ENCODE results near the gene PRKCB. TPM values are rescaled to one million over a fixed set of nuclear protein-coding genes. Genes with fewer than 3 reads are reported as not detected.

PRKCB gene
- total and polyA plus RNA-seq, 2 experiments from 2014 or later = 0.70 to 0.92 TPM

DNA sequence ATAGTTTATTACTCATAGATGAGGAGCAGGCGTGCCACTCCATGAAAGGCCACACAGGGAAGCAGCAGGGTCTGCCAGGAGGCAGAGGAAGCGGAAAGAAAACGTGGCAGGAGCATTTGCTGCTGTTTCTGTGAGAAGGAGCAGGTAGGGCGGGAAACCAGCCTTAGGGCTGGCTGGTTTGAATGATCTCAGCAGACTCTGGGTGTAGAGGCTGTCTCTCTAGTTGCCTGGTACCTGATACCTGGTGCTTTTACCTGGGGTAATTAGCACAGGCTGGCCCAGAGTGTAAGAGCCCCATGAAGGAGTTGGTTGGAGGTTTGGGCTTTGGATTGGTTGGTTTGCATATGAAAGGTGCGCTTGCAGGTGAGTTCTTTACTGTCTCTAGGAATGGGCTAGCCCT, 215.3 kb downstream of the PRKCB start:
- TF ChIP-seq, protein P1, sequence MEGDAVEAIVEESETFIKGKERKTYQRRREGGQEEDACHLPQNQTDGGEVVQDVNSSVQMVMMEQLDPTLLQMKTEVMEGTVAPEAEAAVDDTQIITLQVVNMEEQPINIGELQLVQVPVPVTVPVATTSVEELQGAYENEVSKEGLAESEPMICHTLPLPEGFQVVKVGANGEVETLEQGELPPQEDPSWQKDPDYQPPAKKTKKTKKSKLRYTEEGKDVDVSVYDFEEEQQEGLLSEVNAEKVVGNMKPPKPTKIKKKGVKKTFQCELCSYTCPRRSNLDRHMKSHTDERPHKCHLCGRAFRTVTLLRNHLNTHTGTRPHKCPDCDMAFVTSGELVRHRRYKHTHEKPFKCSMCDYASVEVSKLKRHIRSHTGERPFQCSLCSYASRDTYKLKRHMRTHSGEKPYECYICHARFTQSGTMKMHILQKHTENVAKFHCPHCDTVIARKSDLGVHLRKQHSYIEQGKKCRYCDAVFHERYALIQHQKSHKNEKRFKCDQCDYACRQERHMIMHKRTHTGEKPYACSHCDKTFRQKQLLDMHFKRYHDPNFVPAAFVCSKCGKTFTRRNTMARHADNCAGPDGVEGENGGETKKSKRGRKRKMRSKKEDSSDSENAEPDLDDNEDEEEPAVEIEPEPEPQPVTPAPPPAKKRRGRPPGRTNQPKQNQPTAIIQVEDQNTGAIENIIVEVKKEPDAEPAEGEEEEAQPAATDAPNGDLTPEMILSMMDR (IDR thresholded peaks at IDR 0.05; ENCODE audit: poor library complexity) = no peak
- no peak for TF ChIP-seq EZH2phosphoT487 (IDR thresholded peaks at IDR 0.05; ENCODE audit: low read depth, severe bottlenecking, unreplicated experiment)
- no peak for TF ChIP-seq EZH2 (IDR thresholded peaks at IDR 0.05; ENCODE audit: borderline replicate concordance)
- no peak overlapping the region for H2AFZ ChIP-seq

DNA sequence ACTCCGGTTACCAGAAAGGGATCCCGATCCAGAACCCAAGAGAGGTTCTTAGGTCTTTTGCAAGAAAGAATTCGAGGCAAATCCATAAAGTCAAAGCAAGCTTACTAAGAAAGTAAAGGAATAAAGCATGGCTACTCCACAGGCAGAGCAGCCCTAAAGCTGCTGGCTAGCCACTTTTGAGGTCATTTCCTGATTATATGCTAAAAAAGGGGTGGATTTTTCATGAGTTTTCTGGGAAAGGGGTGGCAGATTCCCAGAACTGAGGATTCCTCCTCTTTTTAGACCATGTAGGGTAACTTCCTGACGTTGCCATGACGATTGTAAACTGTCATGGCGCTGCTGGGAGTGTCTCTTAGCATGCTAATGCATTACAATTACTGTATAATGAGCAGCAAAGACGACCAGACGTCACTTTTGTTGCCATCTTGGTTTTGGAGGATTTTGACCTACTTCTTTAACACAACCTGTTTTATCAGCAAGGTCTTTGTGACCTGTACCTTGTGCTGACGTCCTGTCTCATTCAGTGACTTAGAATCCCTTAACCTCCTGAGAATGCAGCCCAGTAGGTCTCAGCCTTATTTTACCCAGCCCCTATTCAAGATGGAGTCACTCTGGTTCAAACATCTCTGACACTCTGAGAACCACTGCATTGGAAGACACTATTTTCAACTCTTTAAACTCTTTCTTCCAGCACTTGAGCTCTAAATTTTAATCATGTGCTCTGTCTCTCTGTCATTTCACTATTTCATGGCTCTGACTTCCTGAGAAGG, 216.7 kb downstream of the PRKCB start:
- Histone ChIP-seq H3K4me1 (ENCODE audit: insufficient read depth) (no peaks in the 10 kb centered on the region), H3K27ac (no peak overlapping the region), H3K4me3 (no peak overlapping the region), H3K4me2 (no peak overlapping the region), H3K9me2 (replicated peaks; ENCODE audit: insufficient read depth) (no peaks in the 10 kb centered on the region), H3K27me3 (peaks cover 54% of the 10 kb centered on the region), H2AFZ (no peak overlapping the region), H3K36me3 (replicated peaks; ENCODE audit: insufficient read depth, low read depth) (no peaks in the 10 kb centered on the region), H3K9me3 (ENCODE audit: low read depth) (no peaks in the 10 kb centered on the region), H3K79me2 (no peaks in the 10 kb centered on the region), H4K20me1 (ENCODE audit: insufficient read depth, poor library complexity, severe bottlenecking) (no peaks in the 10 kb centered on the region)
- TF ChIP-seq EZH2phosphoT487 (IDR thresholded peaks at IDR 0.05; ENCODE audit: low read depth, severe bottlenecking, unreplicated experiment) = no peak
- TF ChIP-seq EZH2 (IDR thresholded peaks at IDR 0.05; ENCODE audit: borderline replicate concordance) = no peak
- TF ChIP-seq, protein P1 (IDR thresholded peaks at IDR 0.05; ENCODE audit: poor library complexity) = no peak
- no peak for DNase-seq (ENCODE audit: low spot score)
- 75% methylated on average over 9 of the region's 9 CpGs for WGBS (ENCODE audit: low lambda C conversion rate, missing lambda C conversion rate)

More for the DNA sequence above, 215.3 kb downstream of the PRKCB start:
- H4K20me1 ChIP-seq (ENCODE audit: insufficient read depth, poor library complexity, severe bottlenecking) = no peaks in the 10 kb centered on the region
- peaks cover 43% of the 10 kb centered on the region for H3K27me3 ChIP-seq
- no peaks in the 10 kb centered on the region for H3K36me3 ChIP-seq (replicated peaks; ENCODE audit: insufficient read depth, low read depth)
- no peaks in the 10 kb centered on the region for H3K79me2 ChIP-seq
- no peaks in the 10 kb centered on the region for H3K9me3 ChIP-seq (ENCODE audit: low read depth)
- H3K27ac ChIP-seq = no peak overlapping the region
- no peaks in the 10 kb centered on the region for H3K9me2 ChIP-seq (replicated peaks; ENCODE audit: insufficient read depth)
- H3K4me2 ChIP-seq = no peak overlapping the region
- 49% methylated on average over 5 of the region's 5 CpGs for WGBS (ENCODE audit: low lambda C conversion rate, missing lambda C conversion rate)
- DNase-seq (ENCODE audit: low spot score) = no peak
- no peak overlapping the region for H3K4me3 ChIP-seq
- H3K4me1 ChIP-seq (ENCODE audit: insufficient read depth) = no peaks in the 10 kb centered on the region

DNA sequence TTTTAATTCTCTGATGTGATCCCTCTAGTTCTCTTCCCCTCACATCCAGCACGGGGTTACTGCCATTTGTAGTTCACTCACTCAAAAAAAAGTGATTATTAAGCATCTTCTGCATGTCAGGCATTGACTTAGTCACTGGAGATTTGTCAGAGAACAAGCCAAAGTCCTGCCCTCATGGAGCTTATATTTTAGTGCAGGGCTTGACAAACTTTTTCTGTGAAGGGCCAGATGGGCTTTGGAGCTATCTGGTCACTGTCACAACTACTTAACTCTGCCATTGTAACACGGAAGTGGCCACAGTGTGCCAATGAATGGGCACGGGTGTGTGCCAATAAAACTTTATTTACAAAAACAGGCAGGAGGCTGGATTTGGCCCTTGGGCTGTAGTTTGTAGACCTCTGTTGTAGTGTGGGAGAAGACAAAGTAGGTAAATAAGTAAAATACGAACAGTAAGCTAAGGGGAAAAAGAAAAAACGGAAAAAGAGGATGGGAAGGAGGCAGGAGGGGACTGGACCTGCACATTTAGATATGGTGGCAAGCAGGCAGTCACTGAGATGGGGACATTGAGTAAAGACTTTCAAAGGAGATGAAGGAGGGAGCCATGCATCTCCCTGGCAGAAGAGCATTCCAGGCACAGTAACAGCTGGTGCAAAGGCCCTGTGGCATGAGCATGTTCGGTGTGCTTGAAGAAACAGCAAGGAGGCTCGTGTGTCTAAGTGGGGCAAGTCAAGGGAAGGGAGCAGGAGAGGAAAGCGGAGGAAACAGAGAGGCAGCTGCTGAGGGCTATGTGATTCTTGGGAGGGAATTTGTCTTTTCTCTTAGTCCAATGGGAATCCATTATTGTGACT, 217.5 kb downstream of the PRKCB start:
- Histone ChIP-seq H3K27ac (no peak overlapping the region), H3K36me3 (replicated peaks; ENCODE audit: insufficient read depth, low read depth) (no peaks in the 10 kb centered on the region), H3K9me2 (replicated peaks; ENCODE audit: insufficient read depth) (no peaks in the 10 kb centered on the region), H3K79me2 (no peaks in the 10 kb centered on the region), H2AFZ (no peak overlapping the region), H4K20me1 (ENCODE audit: insufficient read depth, poor library complexity, severe bottlenecking) (no peaks in the 10 kb centered on the region), H3K4me1 (ENCODE audit: insufficient read depth) (no peaks in the 10 kb centered on the region), H3K4me3 (no peak overlapping the region), H3K27me3 (peaks cover 57% of the 10 kb centered on the region), H3K4me2 (no peak overlapping the region), H3K9me3 (ENCODE audit: low read depth) (no peaks in the 10 kb centered on the region)
- WGBS (ENCODE audit: low lambda C conversion rate, missing lambda C conversion rate) = 78% methylated on average over 8 of the region's 8 CpGs
- no peak for DNase-seq (ENCODE audit: low spot score)
- TF ChIP-seq EZH2 (IDR thresholded peaks at IDR 0.05; ENCODE audit: borderline replicate concordance) = no peak
- TF ChIP-seq EZH2phosphoT487 (IDR thresholded peaks at IDR 0.05; ENCODE audit: low read depth, severe bottlenecking, unreplicated experiment) = no peak
- TF ChIP-seq, protein P1 (IDR thresholded peaks at IDR 0.05; ENCODE audit: poor library complexity) = no peak
